ENCODE data around the gene FLNA.
A peak's percentile ranks its signal among the peaks of the same experiment; 100 is the strongest.
"Not testable (repeated sequence)": the region's sequence is repeated elsewhere in the genome, so short reads cannot be mapped to it uniquely, and the experiment has no call there.

The FLNA gene

DNA sequence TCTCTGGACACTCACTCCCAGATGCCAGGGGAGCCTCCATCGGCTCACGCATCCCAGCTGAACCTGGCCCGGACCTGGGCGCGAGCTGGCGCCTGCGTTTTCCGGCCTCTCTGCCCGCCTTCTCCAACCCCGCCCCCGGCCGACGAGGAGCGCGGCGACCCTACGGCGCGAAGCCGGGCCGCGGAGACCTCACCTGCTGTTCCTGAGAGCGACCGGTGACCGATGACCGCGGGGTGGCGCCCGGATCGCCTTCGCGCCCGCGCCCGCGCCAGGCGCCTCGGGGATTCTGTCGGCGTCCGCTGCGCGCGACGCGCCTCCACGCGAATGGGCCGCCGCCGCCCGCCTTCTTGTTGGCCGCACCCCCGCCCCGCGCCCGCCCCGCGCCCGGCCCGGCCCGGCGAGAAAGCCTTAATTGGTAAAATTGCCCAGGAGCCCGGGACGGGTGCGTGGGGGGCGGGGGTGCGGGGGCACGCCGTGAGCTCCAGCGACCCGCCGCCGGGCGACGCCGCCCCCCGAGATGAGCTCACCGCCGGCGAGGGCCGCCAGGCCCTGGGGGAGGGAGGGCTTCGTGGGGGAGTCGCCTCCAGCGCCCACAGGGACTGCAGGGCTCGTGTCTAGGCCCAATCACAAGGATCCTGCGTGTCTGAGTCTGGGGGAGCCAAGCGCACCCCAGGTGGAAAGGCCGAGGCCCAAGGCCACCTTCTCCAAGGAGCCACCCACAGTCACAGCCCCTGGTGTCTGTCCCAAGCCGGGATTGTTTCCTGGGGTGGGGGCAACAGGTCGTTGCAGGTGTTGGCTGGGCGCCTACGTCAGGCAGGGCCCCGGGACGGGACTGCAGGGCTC lies at the start of gene FLNA:
Gene FLNA (minus strand): TSS at position 322 of the 843 bp plus-strand sequence. CDS start 3,389 bp downstream, outside the sequence.
- no peak for DNase-seq (ENCODE audit: low spot score)

DNA sequence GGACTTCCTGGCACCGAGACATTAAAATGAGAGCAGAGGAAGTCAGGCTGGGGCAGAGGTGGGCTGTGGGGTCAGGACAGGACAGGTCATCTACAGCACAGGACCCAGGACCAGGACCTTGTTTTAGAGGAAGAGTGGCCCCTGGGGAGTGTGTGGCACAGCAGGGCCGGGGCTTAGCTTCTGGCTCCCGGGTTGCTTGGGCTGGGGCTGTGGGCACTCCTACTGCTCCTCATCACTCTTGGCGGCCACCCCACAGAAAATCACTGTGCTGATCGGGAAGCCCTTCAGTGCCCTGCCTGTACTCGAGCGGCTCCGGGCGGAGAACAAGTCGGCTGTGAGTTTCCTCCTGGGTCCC lies 45.9 kb upstream of the FLNA start:
- DNase-seq (ENCODE audit: low spot score): no peak

- no peak for DNase-seq (ENCODE audit: low spot score)
Measured at GRCh38 chrX:154419688-154420401, 45.4 kb upstream of the FLNA start.

DNA sequence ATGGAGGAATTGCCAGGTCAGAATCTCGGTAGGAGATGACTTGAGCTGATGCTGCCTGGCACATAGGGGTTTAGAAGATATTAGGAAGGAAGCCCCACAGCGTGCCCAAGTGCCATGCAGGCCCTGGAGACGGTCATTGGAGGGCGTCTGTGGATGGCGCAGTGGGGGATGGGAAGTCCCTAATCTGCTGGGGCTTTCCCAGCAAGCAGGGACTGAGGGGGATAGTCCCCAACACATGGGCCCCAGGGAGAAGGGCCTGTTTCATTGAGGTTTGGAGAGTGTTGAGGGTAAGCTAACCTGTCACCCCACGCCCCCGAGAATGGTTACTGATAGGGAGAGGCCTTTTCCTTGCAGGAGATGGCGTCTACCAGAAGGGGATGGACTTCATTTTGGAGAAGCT lies 44.8 kb upstream of the FLNA start:
- no peak for DNase-seq (ENCODE audit: low spot score)

DNA sequence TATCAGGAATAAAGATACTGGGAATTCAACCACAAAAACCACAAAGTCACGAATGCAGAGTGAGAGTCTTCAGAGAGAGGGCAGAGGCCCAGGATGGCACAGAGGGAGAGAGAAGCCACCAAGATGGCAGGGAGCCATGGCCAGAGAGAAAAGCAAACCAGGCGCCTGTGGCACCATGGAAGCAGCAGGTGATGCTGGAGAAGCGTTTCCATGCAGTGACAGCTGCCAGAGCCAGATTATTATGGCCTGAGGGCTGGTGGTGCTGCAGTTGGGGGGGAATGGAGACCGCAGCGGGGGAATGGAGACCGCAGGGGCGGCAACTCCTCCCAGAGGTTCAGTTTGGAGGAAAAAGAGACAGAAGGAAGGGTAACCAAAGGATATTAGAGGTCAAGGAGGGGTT lies 42.7 kb upstream of the FLNA start:
- DNase-seq (ENCODE audit: low spot score): no peak

DNA sequence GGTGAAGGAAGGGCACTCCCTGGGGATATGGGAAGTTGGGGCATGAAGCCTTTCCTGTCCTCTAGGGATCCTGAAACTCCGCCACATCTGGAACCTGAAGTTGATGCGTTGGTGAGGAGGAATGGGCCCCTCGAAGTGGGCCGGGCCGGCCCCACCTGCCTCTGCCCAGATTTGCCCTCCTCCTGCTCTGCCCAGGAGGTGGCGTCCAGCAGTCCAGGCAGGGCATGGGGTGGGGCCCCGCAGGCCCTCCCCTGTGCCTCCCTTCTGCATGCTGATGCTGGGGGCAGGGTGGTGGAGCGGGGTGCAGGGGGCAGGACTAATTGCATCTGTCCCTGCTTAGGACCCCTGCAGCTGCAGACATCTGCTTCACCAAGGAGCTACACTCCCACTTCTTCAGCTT lies 38.7 kb upstream of the FLNA start:
- DNase-seq (ENCODE audit: low spot score): no peak

DNA sequence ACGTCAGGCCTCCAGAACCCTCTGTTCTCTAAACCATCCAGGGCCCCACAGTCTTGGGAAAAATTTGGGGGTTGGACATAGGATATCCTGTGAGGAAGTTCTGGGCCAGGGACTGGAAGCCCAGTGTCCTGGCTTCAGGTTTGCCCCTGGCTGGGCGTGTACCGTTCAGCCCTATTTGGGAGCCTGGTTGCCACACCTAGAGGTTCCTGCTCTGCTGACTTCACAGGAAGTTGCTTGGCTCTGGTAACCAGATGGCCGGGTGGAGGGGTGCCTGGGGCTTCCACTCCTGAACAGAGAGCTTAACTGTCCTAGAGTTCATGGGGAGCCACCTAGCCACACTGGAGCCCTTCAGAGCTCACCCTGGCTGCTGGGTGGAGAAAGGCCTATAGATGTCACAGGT lies 38.0 kb upstream of the FLNA start:
- no peak for DNase-seq (ENCODE audit: low spot score)

DNA sequence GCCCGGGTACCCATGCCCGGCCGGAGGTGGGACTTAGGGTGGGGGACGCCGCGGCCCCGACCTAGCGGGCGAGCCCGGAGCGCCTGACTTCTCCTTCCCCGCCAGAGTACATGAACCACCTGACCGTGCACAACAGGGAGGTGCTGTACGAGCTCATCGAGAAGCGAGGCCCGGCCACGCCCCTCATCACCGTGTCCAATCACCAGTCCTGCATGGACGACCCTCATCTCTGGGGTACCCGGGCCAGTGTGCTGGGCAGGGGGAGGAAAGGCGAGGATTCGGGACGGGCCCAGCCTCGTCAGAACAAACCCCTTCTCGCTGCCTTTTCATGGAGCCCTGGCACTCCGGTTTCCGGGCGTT lies 37.5 kb upstream of the FLNA start:
- peak; percentile 64 for DNase-seq (ENCODE audit: low spot score)

- DNase-seq (ENCODE audit: low spot score): peak; percentile 48
Measured at GRCh38 chrX:154409222-154409871, 34.9 kb upstream of the FLNA start, which contains the start of gene DNASE1L1. Gene DNASE1L1, minus strand, starts transcription at chrX:154409254. Its CDS starts 3,686 bp downstream, at chrX:154405568.

GRCh38 chrX:154408659-154409221 lies 34.3 kb upstream of the FLNA start:
- no peak for DNase-seq (ENCODE audit: low spot score)

GRCh38 chrX:154404625-154405192 lies 30.3 kb upstream of the FLNA start:
- no peak for DNase-seq (ENCODE audit: low spot score)

- no peak for DNase-seq (ENCODE audit: low spot score)
Measured at GRCh38 chrX:154403858-154404257, 29.4 kb upstream of the FLNA start.

GRCh38 chrX:154403192-154403591 lies 28.8 kb upstream of the FLNA start:
- DNase-seq (ENCODE audit: low spot score): no peak

DNA sequence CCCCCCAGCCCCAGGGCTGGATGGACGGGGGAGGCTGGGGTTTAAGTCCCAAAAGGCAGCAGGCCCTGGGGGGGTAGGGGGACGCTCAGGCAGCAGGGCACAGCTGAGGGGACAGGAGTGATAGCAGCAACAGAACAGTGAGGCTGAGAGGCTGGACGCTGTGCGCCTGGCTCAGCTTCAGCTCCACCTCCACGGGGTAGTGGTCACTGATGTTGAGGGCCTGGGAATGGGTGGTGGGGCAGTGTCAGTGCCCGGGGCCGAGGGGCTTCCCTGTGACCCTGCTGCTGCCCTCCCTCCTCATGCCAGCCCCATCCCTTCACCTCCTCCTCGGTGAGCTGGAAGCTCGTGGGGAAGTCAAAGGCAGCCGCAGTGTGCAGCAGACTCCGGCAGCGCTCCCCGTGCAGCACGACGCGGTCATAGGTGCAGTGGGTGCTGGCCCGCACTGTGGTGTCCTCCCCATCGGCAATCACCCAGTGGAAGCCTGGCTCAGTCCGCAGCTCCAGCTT lies 28.2 kb upstream of the FLNA start:
- no peak for DNase-seq (ENCODE audit: low spot score)

- DNase-seq (ENCODE audit: low spot score): no peak
Measured at GRCh38 chrX:154401918-154402621, 27.6 kb upstream of the FLNA start.

DNA sequence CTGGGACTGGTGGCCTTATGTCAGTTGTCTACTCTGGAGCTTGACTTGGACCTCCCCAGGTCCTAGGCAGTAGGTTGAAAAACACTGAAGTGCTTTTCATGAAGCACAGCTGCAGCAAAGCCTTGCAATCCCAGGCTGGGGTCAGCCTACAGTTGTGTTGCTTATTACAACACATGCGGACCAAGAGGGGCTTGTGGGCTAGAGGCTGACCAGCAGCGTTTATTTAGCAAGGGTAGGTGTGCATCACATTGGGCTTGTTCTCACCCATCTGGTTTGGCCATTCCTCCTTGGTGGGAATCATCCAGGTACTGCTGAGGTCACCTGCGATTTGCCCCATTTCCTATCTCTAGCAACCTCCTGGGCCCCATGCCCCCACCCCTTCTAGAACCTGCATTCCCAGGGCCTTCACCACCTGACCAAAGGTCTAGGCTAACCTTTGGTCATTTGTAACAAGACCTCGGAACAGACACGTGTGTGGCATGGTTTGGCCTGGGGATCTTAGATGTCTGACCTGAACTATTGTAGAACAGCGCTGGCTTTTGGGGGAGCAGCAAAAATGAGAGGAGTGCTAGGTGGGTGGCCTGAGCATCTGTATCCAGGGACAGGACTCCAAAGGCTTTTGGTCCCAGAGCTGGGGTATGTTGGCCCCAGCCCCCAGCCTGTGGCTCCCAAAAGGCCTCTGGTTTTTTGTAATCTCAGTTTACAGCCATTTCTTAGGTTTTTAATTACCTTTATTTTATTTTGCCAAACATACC lies 26.8 kb upstream of the FLNA start:
- DNase-seq (ENCODE audit: low spot score): no peak

GRCh38 chrX:154400369-154400817 lies 26.0 kb upstream of the FLNA start:
- not testable (repeated sequence) for DNase-seq (ENCODE audit: low spot score)

DNA sequence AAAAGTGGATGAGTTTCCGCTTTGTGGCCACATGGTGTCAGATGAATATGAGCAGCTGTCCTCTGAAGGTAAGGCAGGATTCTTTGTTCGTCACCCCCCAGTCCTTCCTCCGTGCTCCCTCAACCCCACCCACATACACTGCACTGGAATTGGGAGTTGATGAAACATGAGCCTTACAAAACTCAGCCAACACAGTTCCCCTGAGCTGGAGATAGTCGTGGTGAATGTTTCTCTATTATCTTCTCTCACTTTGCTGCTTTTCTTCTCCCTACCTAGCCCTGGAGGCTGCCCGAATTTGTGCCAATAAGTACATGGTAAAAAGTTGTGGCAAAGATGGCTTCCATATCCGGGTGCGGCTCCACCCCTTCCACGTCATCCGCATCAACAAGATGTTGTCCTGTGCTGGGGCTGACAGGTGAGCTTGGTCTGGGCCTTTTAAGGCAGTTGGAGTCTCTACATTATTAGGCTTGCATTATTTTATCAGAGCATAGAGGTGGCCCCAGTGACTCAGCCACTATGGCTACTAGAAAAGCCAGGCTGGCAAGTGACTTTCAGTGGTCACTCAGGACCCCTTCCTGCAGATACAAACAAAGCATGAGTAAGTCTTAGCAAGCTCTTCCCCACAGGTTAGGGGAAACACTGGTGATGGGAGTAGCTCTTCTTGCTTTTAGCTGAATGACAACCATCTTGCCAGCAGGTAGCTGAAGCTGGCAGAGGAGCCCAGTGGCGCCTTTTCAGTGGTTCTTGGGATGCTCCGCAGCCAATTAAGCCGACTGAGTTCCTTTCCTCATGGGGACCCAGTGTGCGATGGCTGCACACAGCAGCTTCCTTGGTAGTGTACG lies 25.3 kb upstream of the FLNA start:
- no peak for DNase-seq (ENCODE audit: low spot score)

GRCh38 chrX:154398668-154399526 lies 24.5 kb upstream of the FLNA start:
- DNase-seq (ENCODE audit: low spot score): peak; percentile 84

All from Ammon's horn (tissue), 1 donor.